Cortex of kidney (tissue), 1 donor: Measurements from ENCODE around the gene EIF4E3.

Experiments
- DNase-seq: peaks from one replicate; lab custom pipeline; 2025; lab: John Stamatoyannopoulos, UW

The EIF4E3 gene

GRCh38 chr3:71725271-71725991 lies at the start of gene EIF4E3:
TSS of gene EIF4E3 (minus strand) at chr3:71725402. CDS start at chr3:71725367, 35 bp downstream.
- no peak for DNase-seq

- DNase-seq = no peak
These were observed 46.7 kb upstream of the EIF4E3 start for GRCh38 chr3:71771884-71772283.

GRCh38 chr3:71771126-71771525 lies 45.9 kb upstream of the EIF4E3 start:
- no peak for DNase-seq

- DNase-seq = no peak
These were observed 38.2 kb upstream of the EIF4E3 start for GRCh38 chr3:71763426-71763825.

GRCh38 chr3:71760140-71760539 lies 34.9 kb upstream of the EIF4E3 start:
- no peak for DNase-seq

- no peak for DNase-seq
These were observed 34.2 kb upstream of the EIF4E3 start for GRCh38 chr3:71759401-71759800.

GRCh38 chr3:71758091-71758490 lies 32.9 kb upstream of the EIF4E3 start:
- no peak for DNase-seq

GRCh38 chr3:71754610-71755253 lies 29.5 kb upstream of the EIF4E3 start:
- no peak for DNase-seq

- no peak for DNase-seq
These were observed 28.8 kb upstream of the EIF4E3 start, which contains the start of gene GPR27 for GRCh38 chr3:71753701-71754609. TSS of gene GPR27 (plus strand) at chr3:71753855. CDS start at chr3:71754050, 195 bp downstream.

GRCh38 chr3:71752831-71753700 lies 27.9 kb upstream of the EIF4E3 start:
- DNase-seq = no peak

GRCh38 chr3:71751602-71752001 lies 26.4 kb upstream of the EIF4E3 start:
- DNase-seq = no peak

- DNase-seq = no peak
These were observed 19.5 kb upstream of the EIF4E3 start for GRCh38 chr3:71744738-71745137.

GRCh38 chr3:71742621-71743020 lies 17.4 kb upstream of the EIF4E3 start:
- DNase-seq = no peak

- DNase-seq = no peak
These were observed 9.7 kb upstream of the EIF4E3 start for GRCh38 chr3:71734881-71735280.

- DNase-seq = no peak
These were observed 8.1 kb upstream of the EIF4E3 start for GRCh38 chr3:71733319-71733718.

GRCh38 chr3:71732637-71733036 lies 7.4 kb upstream of the EIF4E3 start:
- DNase-seq = no peak

- no peak for DNase-seq
These were observed 3.6 kb upstream of the EIF4E3 start for GRCh38 chr3:71728632-71729342.

GRCh38 chr3:71726146-71726545 lies 944 bp upstream of the EIF4E3 start:
- DNase-seq = no peak

GRCh38 chr3:71724584-71725270 lies 475 bp downstream of the EIF4E3 start:
- no peak for DNase-seq

- DNase-seq = no peak
These were observed 1.1 kb downstream of the EIF4E3 start for GRCh38 chr3:71724171-71724453.
